Liver (tissue), 9 donors: ENCODE measurements around the gene FBLIM1. TPM values are rescaled to one million over a fixed set of nuclear protein-coding genes. Genes with fewer than 3 reads are reported as not detected.

ENCODE experiments used
- DNase-seq: peaks from one replicate; pipeline ENCODE4 v3.0.0-alpha.2; 2017; ENCODE audit warnings: low spot score
- H3K27ac ChIP-seq, 2 donors: one replicate each; pipeline ENCODE4 v1.7.0; 2013; ENCODE audit warnings: inconsistent platforms in 2 of 2, low read length in 2 of 2, control low read depth in 1 of 2, low read depth in 1 of 2, mild to moderate bottlenecking in 1 of 2
- H3K27me3 ChIP-seq, 4 donors: one replicate each; pipeline versions ENCODE4 v1.6.1 to v1.7.0; 2013; ENCODE audit warnings: low read length in 3 of 4, inconsistent platforms in 1 of 4, mild to moderate bottlenecking in 1 of 4, moderate library complexity in 1 of 4; ENCODE audit not compliant: control insufficient read depth in 4 of 4, insufficient read depth in 4 of 4
- H3K36me3 ChIP-seq, 4 donors: one replicate each; pipeline versions ENCODE4 v1.6.1 to v1.7.0; 2013; ENCODE audit warnings: low read length in 3 of 4, mild to moderate bottlenecking in 3 of 4, low read depth in 1 of 4, moderate library complexity in 1 of 4; ENCODE audit not compliant: control insufficient read depth in 4 of 4, insufficient read depth in 3 of 4
- H3K4me1 ChIP-seq, 4 donors: one replicate each; pipeline versions ENCODE4 v1.6.1 to v1.7.0; 2013; ENCODE audit warnings: low read length in 3 of 4, mild to moderate bottlenecking in 3 of 4, moderate library complexity in 1 of 4; ENCODE audit not compliant: control insufficient read depth in 4 of 4, insufficient read depth in 4 of 4
- H3K4me3 ChIP-seq, 3 donors: one replicate each; pipeline versions ENCODE4 v1.6.1 to v1.7.0; 2013; ENCODE audit warnings: low read length in 3 of 3, control low read depth in 1 of 3, low read depth in 1 of 3, mild to moderate bottlenecking in 1 of 3
- H3K9ac ChIP-seq, 2 donors: one replicate each; pipeline ENCODE4 v1.7.0; 2013; ENCODE audit warnings: low read length in 2 of 2, mild to moderate bottlenecking in 2 of 2, moderate library complexity in 2 of 2, control low read depth in 1 of 2, low read depth in 1 of 2
- H3K9me3 ChIP-seq, 4 donors: one replicate each; pipeline versions ENCODE4 v1.6.1 to v1.7.0; 2013; ENCODE audit warnings: low read length in 3 of 4; ENCODE audit not compliant: control insufficient read depth in 4 of 4
- EGR1 ChIP-seq, 2 donors: IDR thresholded peaks; 2 replicates each; pipeline ENCODE4 v1.6.1; 2016 to 2018; ENCODE audit warnings: antibody characterized with exemption in 2 of 2, low read depth in 2 of 2
- FOXA1 ChIP-seq: IDR thresholded peaks from 2 replicates; pipeline ENCODE4 v1.6.1; 2016; ENCODE audit warnings: antibody characterized with exemption
- FOXA2 ChIP-seq: IDR thresholded peaks from 2 replicates; pipeline ENCODE4 v1.6.1; 2016; ENCODE audit warnings: antibody characterized with exemption
- GABPA ChIP-seq, 2 donors: IDR thresholded peaks in 1 of 2; conservative IDR thresholded peaks in 1 of 2; 2 replicates each; pipeline ENCODE4 v1.6.1; 2016; ENCODE audit warnings: antibody characterized with exemption in 2 of 2, mild to moderate bottlenecking in 1 of 2, moderate library complexity in 1 of 2
- HNF4A ChIP-seq, 2 donors: conservative IDR thresholded peaks; 2 replicates each; pipeline ENCODE4 v1.6.1; 2016; ENCODE audit warnings: antibody characterized with exemption in 2 of 2, mild to moderate bottlenecking in 2 of 2
- JUND ChIP-seq, 2 donors: IDR thresholded peaks; 2 replicates each; pipeline ENCODE4 v1.6.1; 2016; ENCODE audit warnings: antibody characterized with exemption in 2 of 2
- RXRA ChIP-seq, 2 donors: IDR thresholded peaks; 2 replicates each; pipeline ENCODE4 v1.6.1; 2017 to 2018; ENCODE audit warnings: antibody characterized with exemption in 2 of 2, mild to moderate bottlenecking in 1 of 2
- TAF1 ChIP-seq: conservative IDR thresholded peaks from 2 replicates; pipeline ENCODE4 v1.6.1; 2016; ENCODE audit warnings: antibody characterized with exemption, mild to moderate bottlenecking
- YY1 ChIP-seq: IDR thresholded peaks from 2 replicates; pipeline ENCODE4 v1.6.1; 2016; ENCODE audit warnings: antibody characterized with exemption, mild to moderate bottlenecking
- WGBS: extraction: QIAGEN DNeasy Blood & Tissue Kit; methylation state at CpG from one replicate; pipeline ENCODE4 v1.1.7; 2013; 5-methylcytosine and 5-hydroxymethylcytosine counted together
- polyA plus RNA-seq, 2 donors: library from polyadenylated mRNA; stranded (reverse) in 1 of 2; unstranded in 1 of 2; fragments of 200-250 nt in 1 of 2; fragments of >200 nt in 1 of 2; fragmentation: Nextera tagmentation in 1 of 2; extraction: Ambion mirVana in 1 of 2; gene quantifications; one replicate each; pipeline versions ENCODE4 v1.2.1 to v1.2.3, GENCODE V29; 2013 to 2015
- total RNA-seq, 2 donors: library from RNA; depleted of rRNA; stranded (reverse); fragments of >200 nt; gene quantifications; one replicate each; pipeline ENCODE4 v1.2.3, GENCODE V29; 2014
- TF ChIP-seq, protein P1 (sequence below): fragments of 150-350 bp; IDR thresholded peaks from 2 replicates; pipeline ENCODE4 v1.5.1; 2017; ENCODE audit warnings: improper control_type of control experiment, low read depth, low read length; ENCODE audit not compliant: missing input control
- TF ChIP-seq, protein P2 (sequence below): IDR thresholded peaks from 2 replicates; pipeline ENCODE4 v1.6.1; 2016; ENCODE audit warnings: antibody characterized with exemption, mild to moderate bottlenecking
- TF ChIP-seq, protein P3 (sequence below): IDR thresholded peaks from 2 replicates; pipeline ENCODE4 v1.6.1; 2016; ENCODE audit warnings: antibody characterized with exemption
- TF ChIP-seq, protein P4 (sequence below): IDR thresholded peaks from 2 replicates; pipeline ENCODE4 v1.6.1; 2016; ENCODE audit warnings: antibody characterized with exemption
- donor health status: healthy.
- donor health status: healthy.
- donor health status: healthy.
- donor health status: healthy.
- donor health status: healthy.

Gene FBLIM1
- total and polyA plus RNA-seq, 4 donors = 3.6 to 6.4 (median 3.7) TPM

DNA sequence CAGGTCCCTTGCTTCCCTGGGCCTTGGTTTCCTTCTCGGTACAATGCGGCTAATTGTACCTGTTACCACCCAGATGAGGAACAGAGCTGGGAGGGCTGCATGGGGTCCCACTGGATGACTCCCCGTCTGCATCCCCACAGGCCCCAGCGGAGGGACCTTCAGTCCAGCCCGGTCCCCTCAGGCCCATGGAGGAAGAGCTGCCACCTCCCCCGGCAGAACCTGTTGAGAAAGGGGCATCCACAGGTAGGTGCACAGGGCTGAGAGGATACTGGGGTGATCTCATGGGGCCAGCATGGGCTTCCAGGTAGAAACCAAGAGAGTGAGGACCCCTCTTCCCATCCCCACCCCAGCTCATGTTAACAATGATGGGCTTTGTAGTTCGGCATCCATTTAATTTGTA is 9.8 kb downstream of the FBLIM1 start:
- Histone ChIP-seq H3K36me3 (peaks cover 0 to 4% (median 2%) of the 10 kb centered on the region in 4 donors), H3K9me3 (no peaks in the 10 kb centered on the region), H3K27me3 (no peaks in the 10 kb centered on the region), H3K4me3 (no peak overlapping the region), H3K4me1 (peaks cover 0 to 4% (median 0%) of the 10 kb centered on the region in 4 donors), H3K27ac (no peak overlapping the region), H3K9ac (no peak overlapping the region)
- TF ChIP-seq, protein P1, sequence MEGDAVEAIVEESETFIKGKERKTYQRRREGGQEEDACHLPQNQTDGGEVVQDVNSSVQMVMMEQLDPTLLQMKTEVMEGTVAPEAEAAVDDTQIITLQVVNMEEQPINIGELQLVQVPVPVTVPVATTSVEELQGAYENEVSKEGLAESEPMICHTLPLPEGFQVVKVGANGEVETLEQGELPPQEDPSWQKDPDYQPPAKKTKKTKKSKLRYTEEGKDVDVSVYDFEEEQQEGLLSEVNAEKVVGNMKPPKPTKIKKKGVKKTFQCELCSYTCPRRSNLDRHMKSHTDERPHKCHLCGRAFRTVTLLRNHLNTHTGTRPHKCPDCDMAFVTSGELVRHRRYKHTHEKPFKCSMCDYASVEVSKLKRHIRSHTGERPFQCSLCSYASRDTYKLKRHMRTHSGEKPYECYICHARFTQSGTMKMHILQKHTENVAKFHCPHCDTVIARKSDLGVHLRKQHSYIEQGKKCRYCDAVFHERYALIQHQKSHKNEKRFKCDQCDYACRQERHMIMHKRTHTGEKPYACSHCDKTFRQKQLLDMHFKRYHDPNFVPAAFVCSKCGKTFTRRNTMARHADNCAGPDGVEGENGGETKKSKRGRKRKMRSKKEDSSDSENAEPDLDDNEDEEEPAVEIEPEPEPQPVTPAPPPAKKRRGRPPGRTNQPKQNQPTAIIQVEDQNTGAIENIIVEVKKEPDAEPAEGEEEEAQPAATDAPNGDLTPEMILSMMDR = no peak
- TF ChIP-seq FOXA2 = no peak
- TF ChIP-seq EGR1 (IDR thresholded peaks at IDR 0.05; ENCODE audit: low read depth in 2 of 2) = no peak
- TF ChIP-seq GABPA (IDR thresholded peaks at IDR 0.05 in 1 of 2, conservative IDR thresholded peaks at IDR 0.05 in 1 of 2) = no peak
- no peak for TF ChIP-seq YY1
- no peak for TF ChIP-seq JUND (IDR thresholded peaks at IDR 0.05)
- no peak for TF ChIP-seq FOXA1
- TF ChIP-seq TAF1 = no peak
- 96% methylated on average over 7 of the region's 7 CpGs for WGBS
- DNase-seq = no peak

DNA sequence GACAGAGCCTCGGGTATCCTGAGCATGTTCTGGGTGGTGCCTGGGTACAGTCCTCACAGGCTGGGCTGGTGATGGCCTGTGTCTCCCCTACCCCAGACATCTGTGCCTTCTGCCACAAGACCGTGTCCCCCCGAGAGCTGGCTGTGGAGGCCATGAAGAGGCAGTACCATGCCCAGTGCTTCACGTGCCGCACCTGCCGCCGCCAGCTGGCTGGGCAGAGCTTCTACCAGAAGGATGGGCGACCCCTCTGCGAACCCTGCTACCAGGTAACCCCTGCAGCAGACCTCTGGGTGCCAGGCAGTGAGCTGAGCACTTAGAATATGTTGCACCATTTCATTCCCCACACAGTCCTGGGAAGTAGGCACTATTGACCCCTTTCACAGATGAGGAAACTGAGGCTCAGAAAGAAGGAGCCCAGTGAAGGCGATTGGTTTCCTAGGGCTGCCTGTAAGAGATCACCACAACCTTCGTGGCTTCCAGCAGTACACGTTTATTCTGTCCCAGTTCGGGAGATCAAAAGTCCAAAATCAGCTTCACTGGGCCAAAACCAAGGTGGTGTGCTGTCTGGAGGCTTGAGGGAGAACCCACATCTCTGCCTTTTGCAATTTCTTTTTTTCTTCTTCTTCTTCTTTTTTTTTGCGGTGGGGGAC is 11.8 kb downstream of the FBLIM1 start:
- Histone ChIP-seq H3K9ac (no peak overlapping the region), H3K36me3 (peaks cover 0 to 3% (median 0%) of the 10 kb centered on the region in 4 donors), H3K4me3 (no peak overlapping the region), H3K27ac (no peak overlapping the region), H3K4me1 (peaks cover 0 to 4% (median 0%) of the 10 kb centered on the region in 4 donors), H3K27me3 (no peaks in the 10 kb centered on the region), H3K9me3 (no peaks in the 10 kb centered on the region)
- WGBS = 87% methylated on average over 14 of the region's 14 CpGs
- TF ChIP-seq, protein P2, sequence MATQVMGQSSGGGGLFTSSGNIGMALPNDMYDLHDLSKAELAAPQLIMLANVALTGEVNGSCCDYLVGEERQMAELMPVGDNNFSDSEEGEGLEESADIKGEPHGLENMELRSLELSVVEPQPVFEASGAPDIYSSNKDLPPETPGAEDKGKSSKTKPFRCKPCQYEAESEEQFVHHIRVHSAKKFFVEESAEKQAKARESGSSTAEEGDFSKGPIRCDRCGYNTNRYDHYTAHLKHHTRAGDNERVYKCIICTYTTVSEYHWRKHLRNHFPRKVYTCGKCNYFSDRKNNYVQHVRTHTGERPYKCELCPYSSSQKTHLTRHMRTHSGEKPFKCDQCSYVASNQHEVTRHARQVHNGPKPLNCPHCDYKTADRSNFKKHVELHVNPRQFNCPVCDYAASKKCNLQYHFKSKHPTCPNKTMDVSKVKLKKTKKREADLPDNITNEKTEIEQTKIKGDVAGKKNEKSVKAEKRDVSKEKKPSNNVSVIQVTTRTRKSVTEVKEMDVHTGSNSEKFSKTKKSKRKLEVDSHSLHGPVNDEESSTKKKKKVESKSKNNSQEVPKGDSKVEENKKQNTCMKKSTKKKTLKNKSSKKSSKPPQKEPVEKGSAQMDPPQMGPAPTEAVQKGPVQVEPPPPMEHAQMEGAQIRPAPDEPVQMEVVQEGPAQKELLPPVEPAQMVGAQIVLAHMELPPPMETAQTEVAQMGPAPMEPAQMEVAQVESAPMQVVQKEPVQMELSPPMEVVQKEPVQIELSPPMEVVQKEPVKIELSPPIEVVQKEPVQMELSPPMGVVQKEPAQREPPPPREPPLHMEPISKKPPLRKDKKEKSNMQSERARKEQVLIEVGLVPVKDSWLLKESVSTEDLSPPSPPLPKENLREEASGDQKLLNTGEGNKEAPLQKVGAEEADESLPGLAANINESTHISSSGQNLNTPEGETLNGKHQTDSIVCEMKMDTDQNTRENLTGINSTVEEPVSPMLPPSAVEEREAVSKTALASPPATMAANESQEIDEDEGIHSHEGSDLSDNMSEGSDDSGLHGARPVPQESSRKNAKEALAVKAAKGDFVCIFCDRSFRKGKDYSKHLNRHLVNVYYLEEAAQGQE = no peak
- peak; percentile 17 to 20 for TF ChIP-seq HNF4A (conservative IDR thresholded peaks at IDR 0.05)
- DNase-seq = no peak

DNA sequence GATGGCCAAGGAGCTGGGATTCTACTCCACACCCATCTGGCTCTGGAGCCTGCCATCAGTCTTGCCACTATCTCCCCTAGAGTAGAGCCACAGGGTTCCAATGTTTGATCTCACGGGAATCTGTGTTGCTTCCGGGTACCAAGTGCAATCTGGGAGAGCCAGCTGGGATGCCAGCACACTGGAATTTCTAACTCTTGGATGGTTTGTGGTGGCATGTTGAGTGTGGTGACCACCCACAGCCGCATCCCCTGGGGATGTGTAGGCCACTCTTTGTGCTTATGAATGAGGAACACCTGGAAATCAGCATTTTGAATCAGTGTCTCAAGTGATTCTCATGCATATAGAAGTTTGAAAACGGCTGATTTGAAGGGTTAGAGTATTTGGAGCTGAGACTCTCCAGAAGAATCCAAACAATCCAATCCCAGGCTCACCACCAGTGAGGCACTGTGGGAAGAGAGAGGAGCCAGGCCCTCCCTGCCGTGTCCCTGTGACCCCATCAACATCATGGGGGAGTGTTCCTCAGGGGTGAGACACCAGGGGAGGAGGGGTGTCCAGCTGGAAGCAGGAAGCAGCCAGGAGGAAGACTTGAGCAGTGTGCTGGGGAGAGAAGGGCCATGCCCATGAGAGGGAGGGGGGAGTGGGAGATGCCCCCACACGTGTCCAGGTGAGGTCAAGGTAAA is 13.4 kb downstream of the FBLIM1 start:
- Histone ChIP-seq H3K27ac (no peak overlapping the region), H3K36me3 (peaks cover 0 to 3% (median 0%) of the 10 kb centered on the region in 4 donors), H3K27me3 (no peaks in the 10 kb centered on the region), H3K9me3 (no peaks in the 10 kb centered on the region), H3K9ac (no peak overlapping the region), H3K4me3 (no peak overlapping the region), H3K4me1 (peaks cover 0 to 4% (median 0%) of the 10 kb centered on the region in 4 donors)
- DNase-seq = no peak
- 83% methylated on average over 6 of the region's 6 CpGs for WGBS
- TF ChIP-seq FOXA1 = no peak
- TF ChIP-seq, protein P2 = no peak
- TF ChIP-seq, protein P3, sequence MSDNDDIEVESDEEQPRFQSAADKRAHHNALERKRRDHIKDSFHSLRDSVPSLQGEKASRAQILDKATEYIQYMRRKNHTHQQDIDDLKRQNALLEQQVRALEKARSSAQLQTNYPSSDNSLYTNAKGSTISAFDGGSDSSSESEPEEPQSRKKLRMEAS = no peak
- no peak for TF ChIP-seq JUND (IDR thresholded peaks at IDR 0.05)
- no peak for TF ChIP-seq RXRA (IDR thresholded peaks at IDR 0.05)
- TF ChIP-seq GABPA (IDR thresholded peaks at IDR 0.05 in 1 of 2, conservative IDR thresholded peaks at IDR 0.05 in 1 of 2) = no peak
- no peak for TF ChIP-seq HNF4A (conservative IDR thresholded peaks at IDR 0.05)
- no peak for TF ChIP-seq FOXA2
- TF ChIP-seq EGR1 (IDR thresholded peaks at IDR 0.05; ENCODE audit: low read depth in 2 of 2) = no peak
- TF ChIP-seq YY1 = no peak
- TF ChIP-seq, protein P4, sequence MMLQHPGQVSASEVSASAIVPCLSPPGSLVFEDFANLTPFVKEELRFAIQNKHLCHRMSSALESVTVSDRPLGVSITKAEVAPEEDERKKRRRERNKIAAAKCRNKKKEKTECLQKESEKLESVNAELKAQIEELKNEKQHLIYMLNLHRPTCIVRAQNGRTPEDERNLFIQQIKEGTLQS = no peak
